CD4-positive, alpha-beta memory T cell (primary cell): ENCODE results near the gene NFIX. TPM values are rescaled to one million over a fixed set of nuclear protein-coding genes. Genes with fewer than 3 reads are reported as not detected.

Experiments
- CTCF ChIA-PET: fragments of 350-600 bp; sonication (Branson Sonifier 250); formaldehyde crosslinking; loops from one replicate; lab custom pipeline; 2021; ENCODE audit warnings: inconsistent platforms; ENCODE audit not compliant: partially characterized antibody; lab: Charles Lee
- POLR2A ChIA-PET: fragments of 350-600 bp; sonication (Branson Sonifier 250); formaldehyde crosslinking; loops from one replicate; lab custom pipeline; 2021; ENCODE audit not compliant: partially characterized antibody; lab: Charles Lee
- DNase-seq, 5 donors: peaks; one replicate each; pipeline versions ENCODE4 v3.0.0 to v3.0.0-alpha.2; 2020 to 2022; ENCODE audit warnings: mixed read lengths in 1 of 5
- H3K27ac ChIP-seq: one replicate; pipeline ENCODE4 v1.7.0; 2013; ENCODE audit warnings: low read depth, low read length
- H3K27me3 ChIP-seq: 2 replicates; pipeline ENCODE4 v1.7.0; 2013; ENCODE audit warnings: mild to moderate bottlenecking, low read length, moderate library complexity; ENCODE audit not compliant: insufficient read depth
- H3K36me3 ChIP-seq: 2 replicates; pipeline ENCODE4 v1.7.0; 2013; ENCODE audit warnings: mild to moderate bottlenecking, low read length, moderate library complexity; ENCODE audit not compliant: insufficient read depth
- H3K4me1 ChIP-seq: 2 replicates; pipeline ENCODE4 v1.7.0; 2013; ENCODE audit warnings: mild to moderate bottlenecking, low read length, moderate library complexity; ENCODE audit not compliant: insufficient read depth
- H3K4me3 ChIP-seq, 2 donors: one replicate each; pipeline ENCODE4 v1.7.0; 2013; ENCODE audit warnings: low read length in 2 of 2, mild to moderate bottlenecking in 1 of 2
- H3K9me3 ChIP-seq, 2 donors: one replicate each; pipeline ENCODE4 v1.7.0; 2013; ENCODE audit warnings: low read length in 2 of 2, control low read depth in 1 of 2; ENCODE audit not compliant: control insufficient read depth in 1 of 2
- H3K27ac Mint-ChIP-seq, 7 donors: one replicate each; pipeline ENCODE4 v1.8.0; 2020 to 2021; ENCODE audit warnings: mixed read lengths in 7 of 7, mild to moderate bottlenecking in 6 of 7, inconsistent platforms in 3 of 7, moderate library complexity in 3 of 7
- H3K27me3 Mint-ChIP-seq, 2 donors: one replicate each; pipeline ENCODE4 v1.8.0; 2020 to 2021; ENCODE audit warnings: mixed read lengths in 2 of 2
- H3K36me3 Mint-ChIP-seq, 2 donors: one replicate each; pipeline ENCODE4 v1.8.0; 2020 to 2021; ENCODE audit warnings: mixed read lengths in 2 of 2, inconsistent platforms in 1 of 2, mild to moderate bottlenecking in 1 of 2
- H3K4me1 Mint-ChIP-seq, 4 donors: one replicate each; pipeline ENCODE4 v1.8.0; 2020 to 2021; ENCODE audit warnings: mixed read lengths in 4 of 4, mild to moderate bottlenecking in 1 of 4
- H3K4me3 Mint-ChIP-seq, 8 donors: one replicate each; pipeline ENCODE4 v1.8.0; 2020 to 2021; ENCODE audit warnings: mixed read lengths in 8 of 8, mild to moderate bottlenecking in 7 of 8, moderate library complexity in 6 of 8, inconsistent platforms in 3 of 8
- H3K9me3 Mint-ChIP-seq, 8 donors: one replicate each; pipeline ENCODE4 v1.8.0; 2020 to 2021; ENCODE audit warnings: mixed read lengths in 8 of 8, mild to moderate bottlenecking in 5 of 8, inconsistent platforms in 3 of 8, moderate library complexity in 1 of 8
- intact Hi-C: fragments of 100-400 bp; cut with micrococcal nuclease; formaldehyde crosslinking; loops from one replicate; pipeline ENCODE4 v1.15.1; 2023
- polyA plus RNA-seq, 2 donors: library from polyadenylated mRNA; unstranded; fragments of 300-500 nt; fragmentation: Illumina TruSeq; gene quantifications; one replicate each; pipeline ENCODE4 v1.2.3, GENCODE V29; 2021
- total RNA-seq, 2 experiments: library from RNA; stranded (reverse); gene quantifications; one replicate each; pipeline ENCODE4 v1.2.3, GENCODE V29; 2021

The NFIX gene
- total and polyA plus RNA-seq, 4 experiments from 2014 or later = 0.09 to 5.4 (median 4.0) TPM; not detected in 1

- Mint-ChIP-seq H3K27me3 (peaks cover 0 to 3% of the 10 kb centered on the region in 2 donors), H3K27ac (no peak overlapping the region), H3K4me1 (peaks cover 0 to 9% (median 5%) of the 10 kb centered on the region in 4 donors), H3K36me3 (no peaks in the 10 kb centered on the region), H3K4me3 (peak overlapping the region in 1 of 8 donors; percentile 22), H3K9me3 (no peaks in the 10 kb centered on the region)
- Histone ChIP-seq H3K27me3 (no peaks in the 10 kb centered on the region), H3K27ac (no peak overlapping the region), H3K4me3 (no peak overlapping the region), H3K9me3 (no peaks in the 10 kb centered on the region), H3K4me1 (no peaks in the 10 kb centered on the region), H3K36me3 (no peaks in the 10 kb centered on the region)
- no peak for DNase-seq
- intact Hi-C loops = no loop called here
- POLR2A ChIA-PET = no interaction called here
- CTCF ChIA-PET = interaction anchor here (1.5 kb wide), 1 partner anchor 31 kb away, joined by 3 read pairs; no protein-coding TSS in a partner anchor
These were observed 91.1 kb downstream of the NFIX start for GRCh38 chr19:13086341-13086740.

DNA sequence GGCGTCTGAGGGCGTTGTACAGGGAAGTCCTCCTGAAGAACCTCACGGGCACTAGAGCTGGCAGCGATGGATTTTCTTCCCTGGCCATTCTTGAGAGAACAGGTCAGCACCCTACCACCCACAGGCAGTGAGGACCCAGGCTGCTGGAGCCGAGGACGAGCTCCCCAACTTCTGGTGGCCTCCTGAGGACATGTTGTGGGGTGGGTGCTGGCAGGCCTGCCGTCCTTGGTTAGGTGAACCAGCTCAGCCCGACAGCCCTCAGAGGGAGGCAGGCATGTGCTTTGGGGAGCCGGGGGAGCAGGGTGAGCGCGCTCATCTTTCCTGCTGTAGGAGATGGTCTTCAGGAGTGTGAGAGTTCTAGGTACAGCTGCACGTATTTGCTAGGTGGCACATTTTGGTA is 92.0 kb downstream of the NFIX start:
- Histone ChIP-seq H3K27me3 (no peaks in the 10 kb centered on the region), H3K4me3 (no peak overlapping the region), H3K4me1 (no peaks in the 10 kb centered on the region), H3K9me3 (no peaks in the 10 kb centered on the region), H3K27ac (no peak overlapping the region), H3K36me3 (no peaks in the 10 kb centered on the region)
- Mint-ChIP-seq H3K4me3 (no peak overlapping the region), H3K9me3 (no peaks in the 10 kb centered on the region), H3K27me3 (peaks cover 0 to 3% of the 10 kb centered on the region in 2 donors), H3K36me3 (no peaks in the 10 kb centered on the region), H3K27ac (no peak overlapping the region), H3K4me1 (peaks cover 0 to 9% (median 5%) of the 10 kb centered on the region in 4 donors)
- CTCF ChIA-PET = interaction anchor here (0.9 kb wide), 2 partner anchors 26 to 109 kb away, joined by 3 to 5 read pairs; no protein-coding TSS in a partner anchor
- no peak for DNase-seq
- POLR2A ChIA-PET = no interaction called here
- intact Hi-C loops = no loop called here

DNA sequence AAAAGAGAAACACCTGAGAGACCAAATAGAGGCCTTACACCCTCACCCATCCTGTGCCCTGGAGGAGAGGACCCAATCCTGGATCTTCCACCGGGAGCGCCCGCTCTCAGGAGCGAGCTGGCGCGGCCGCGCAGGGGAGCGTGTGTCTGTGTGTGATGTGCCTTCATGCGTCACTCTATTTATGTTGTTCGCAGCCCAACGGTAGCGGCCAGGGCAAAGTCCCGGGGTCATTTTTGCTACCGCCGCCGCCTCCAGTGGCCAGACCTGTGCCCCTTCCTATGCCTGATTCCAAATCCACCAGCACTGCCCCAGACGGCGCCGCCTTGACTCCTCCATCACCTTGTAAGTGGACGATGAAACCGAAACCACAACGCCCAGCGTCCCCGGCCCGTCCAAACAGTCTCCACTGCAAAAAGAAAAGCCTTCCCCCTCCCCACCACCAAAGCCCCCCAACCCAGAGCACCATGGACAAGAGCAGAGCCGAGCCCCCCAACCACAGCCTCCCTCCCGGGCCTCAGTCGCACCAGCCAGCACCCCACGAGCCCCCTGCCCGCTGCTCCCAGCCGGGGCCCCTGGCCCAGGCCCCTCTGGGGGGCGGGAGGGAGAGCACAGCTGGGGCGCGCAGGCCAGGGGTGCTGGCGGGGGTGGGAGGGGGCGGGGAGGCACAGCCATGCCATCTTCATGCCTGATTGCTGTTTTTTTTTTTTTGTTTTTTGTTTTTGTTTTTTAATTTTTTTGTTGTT is 92.7 kb downstream of the NFIX start:
- no peaks in the 10 kb centered on the region for H3K36me3 Mint-ChIP-seq
- no peaks in the 10 kb centered on the region for H3K36me3 ChIP-seq
- H3K4me1 Mint-ChIP-seq = peaks cover 0 to 9% (median 5%) of the 10 kb centered on the region in 4 donors
- ChIA-PET POLR2A (no interaction called here), CTCF (interaction anchor here (0.9 kb wide), 2 partner anchors 27 to 110 kb away, joined by 3 to 5 read pairs; no protein-coding TSS in a partner anchor)
- H3K4me3 ChIP-seq = no peak overlapping the region
- no peak overlapping the region for H3K4me3 Mint-ChIP-seq
- no peaks in the 10 kb centered on the region for H3K9me3 Mint-ChIP-seq
- H3K27ac ChIP-seq = no peak overlapping the region
- H3K27ac Mint-ChIP-seq = no peak overlapping the region
- intact Hi-C loops = no loop called here
- H3K4me1 ChIP-seq = no peaks in the 10 kb centered on the region
- peaks cover 0 to 3% of the 10 kb centered on the region in 2 donors for H3K27me3 Mint-ChIP-seq
- H3K27me3 ChIP-seq = no peaks in the 10 kb centered on the region
- no peak for DNase-seq
- no peaks in the 10 kb centered on the region for H3K9me3 ChIP-seq

DNA sequence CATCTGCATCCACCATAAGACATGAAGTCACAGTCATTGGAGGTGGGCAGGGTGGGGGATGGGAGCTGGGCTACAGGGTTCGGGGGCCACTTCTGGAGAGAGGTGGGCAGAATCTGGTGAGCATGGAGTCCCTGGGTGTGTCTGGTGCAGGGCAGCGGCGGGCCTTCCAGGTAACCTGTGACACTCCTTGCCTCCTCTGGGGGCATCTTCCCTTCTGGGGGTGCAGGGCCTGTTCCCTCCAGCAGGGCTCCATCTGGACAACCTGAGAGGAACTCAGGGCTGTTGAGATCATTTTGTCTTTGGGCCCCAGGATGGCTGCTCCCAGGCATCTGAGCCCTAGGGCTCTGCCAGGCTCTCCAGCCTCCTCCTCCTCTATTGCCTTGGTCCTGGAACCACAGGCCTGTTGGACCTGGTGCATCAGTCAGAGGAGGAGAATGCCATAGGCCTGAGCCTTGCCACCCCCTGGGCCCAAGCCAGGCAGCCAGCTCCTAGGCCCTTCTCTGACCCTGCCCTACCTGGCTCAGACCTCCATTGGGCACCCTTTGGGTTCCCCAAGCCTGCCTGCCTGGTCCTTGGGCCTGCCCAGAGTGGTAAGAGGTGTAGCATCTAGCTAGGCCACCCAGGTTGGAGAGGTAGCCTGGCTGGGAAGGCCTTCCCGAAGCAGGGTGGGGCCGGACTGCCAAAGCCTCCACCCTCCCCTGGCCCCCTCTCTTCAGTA is 94.0 kb downstream of the NFIX start:
- H3K36me3 ChIP-seq = no peaks in the 10 kb centered on the region
- H3K4me1 ChIP-seq = peaks cover 6% of the 10 kb centered on the region
- Mint-ChIP-seq H3K36me3 (no peaks in the 10 kb centered on the region), H3K27me3 (peaks cover 0 to 3% of the 10 kb centered on the region in 2 donors), H3K4me3 (no peak overlapping the region), H3K9me3 (no peaks in the 10 kb centered on the region), H3K4me1 (peaks cover 0 to 14% (median 5%) of the 10 kb centered on the region in 4 donors), H3K27ac (peak overlapping the region in 1 of 7 donors; percentile 68)
- CTCF ChIA-PET = interaction anchor here (8.0 to 8.2 kb wide), 2 partner anchors 28 to 111 kb away, joined by 51 to 129 read pairs; no protein-coding TSS in a partner anchor
- no peaks in the 10 kb centered on the region for H3K27me3 ChIP-seq
- DNase-seq = peak in 1 of 5 donors; percentile 43
- H3K27ac ChIP-seq = no peak overlapping the region
- no peaks in the 10 kb centered on the region for H3K9me3 ChIP-seq
- H3K4me3 ChIP-seq = no peak overlapping the region
- POLR2A ChIA-PET = no interaction called here
- intact Hi-C loops = no loop called here

GRCh38 chr19:13089857-13090507 is 94.7 kb downstream of the NFIX start:
- peaks cover 0 to 5% of the 10 kb centered on the region in 2 donors for H3K27me3 Mint-ChIP-seq
- no peak overlapping the region for H3K27ac Mint-ChIP-seq
- Histone ChIP-seq H3K4me1 (peaks cover 13% of the 10 kb centered on the region), H3K27me3 (no peaks in the 10 kb centered on the region), H3K36me3 (no peaks in the 10 kb centered on the region), H3K9me3 (no peaks in the 10 kb centered on the region), H3K4me3 (no peak overlapping the region), H3K27ac (no peak overlapping the region)
- CTCF ChIA-PET = interaction anchor here (8.0 to 8.2 kb wide), 2 partner anchors 29 to 111 kb away, joined by 51 to 129 read pairs; no protein-coding TSS in a partner anchor
- no peak overlapping the region for H3K4me3 Mint-ChIP-seq
- POLR2A ChIA-PET = no interaction called here
- intact Hi-C loops = loop anchor here (5.0 kb wide), 1 partner anchor 58 kb away; no protein-coding TSS in a partner anchor
- peaks cover 4 to 21% (median 10%) of the 10 kb centered on the region in 4 donors for H3K4me1 Mint-ChIP-seq
- H3K36me3 Mint-ChIP-seq = no peaks in the 10 kb centered on the region
- no peaks in the 10 kb centered on the region for H3K9me3 Mint-ChIP-seq
- peak in 1 of 5 donors; percentile 30 for DNase-seq

GRCh38 chr19:13090511-13091231 is 95.4 kb downstream of the NFIX start:
- H3K9me3 ChIP-seq = no peaks in the 10 kb centered on the region
- peaks cover 20% of the 10 kb centered on the region for H3K4me1 ChIP-seq
- no peaks in the 10 kb centered on the region for H3K9me3 Mint-ChIP-seq
- intact Hi-C loops = loop anchor here (5.0 kb wide), 1 partner anchor 58 kb away; no protein-coding TSS in a partner anchor
- ChIA-PET CTCF (interaction anchor here (1.0 to 8.2 kb wide), 4 partner anchors 13 to 112 kb away, joined by 3 to 129 read pairs (median 28); no protein-coding TSS in a partner anchor), POLR2A (no interaction called here)
- H3K27ac Mint-ChIP-seq = peak overlapping the region in 1 of 7 donors; percentile 56
- H3K27me3 ChIP-seq = no peaks in the 10 kb centered on the region
- H3K4me3 Mint-ChIP-seq = no peak overlapping the region
- H3K4me1 Mint-ChIP-seq = peaks cover 4 to 20% (median 6%) of the 10 kb centered on the region in 4 donors
- H3K36me3 ChIP-seq = no peaks in the 10 kb centered on the region
- no peak overlapping the region for H3K4me3 ChIP-seq
- no peak overlapping the region for H3K27ac ChIP-seq
- H3K27me3 Mint-ChIP-seq = peaks cover 0 to 5% of the 10 kb centered on the region in 2 donors
- DNase-seq = peak in 1 of 5 donors; percentile 16
- no peaks in the 10 kb centered on the region for H3K36me3 Mint-ChIP-seq
